22Rv1 (cell line): ENCODE measurements around the gene APLN.

Experiments
- CTCF ChIP-seq: fragments of 450-650 bp; IDR thresholded peaks from 2 replicates; pipeline ENCODE4 v1.5.1; 2017; ENCODE audit warnings: mild to moderate bottlenecking
- ZFX ChIP-seq: fragments of 450-650 bp; IDR thresholded peaks from 2 replicates; pipeline ENCODE4 v1.6.1; 2017; ENCODE audit warnings: antibody characterized with exemption, borderline replicate concordance

- TF ChIP-seq CTCF (no peak), ZFX (no peak)
Observed at GRCh38 chrX:129614481-129615255, 40.1 kb downstream of the APLN start.
